Calu3 (cell line): ENCODE data around the gene AP1S1. TPM values are rescaled to one million over a fixed set of nuclear protein-coding genes. Genes with fewer than 3 reads are reported as not detected.

Experiments used
- BruUV-seq: library from RNA; stranded (reverse); fragments of 400-500 nt; replicated peaks from 2 replicates; lab custom pipeline; 2021; lab: Mats Ljungman, UMichigan
- CTCF ChIA-PET: fragments of 300-600 bp; sonication (Branson Sonifier 250); formaldehyde crosslinking; loops from one replicate; lab custom pipeline; 2022; ENCODE audit warnings: antibody characterized with exemption; lab: Charles Lee
- DNase-seq: peaks from one replicate; pipeline ENCODE4 v3.0.0; 2022
- H3K27ac Mint-ChIP-seq: one replicate; pipeline ENCODE4 v1.8.0; 2022; ENCODE audit warnings: mixed read lengths; ENCODE audit not compliant: unreplicated experiment
- H3K27me3 Mint-ChIP-seq: one replicate; pipeline ENCODE4 v1.8.0; 2022; ENCODE audit warnings: mixed read lengths; ENCODE audit not compliant: unreplicated experiment
- H3K36me3 Mint-ChIP-seq: one replicate; pipeline ENCODE4 v1.8.0; 2022; ENCODE audit warnings: mild to moderate bottlenecking, moderate library complexity, mixed read lengths; ENCODE audit not compliant: insufficient read depth, unreplicated experiment
- H3K4me1 Mint-ChIP-seq: one replicate; pipeline ENCODE4 v1.8.0; 2022; ENCODE audit warnings: mild to moderate bottlenecking, low read depth, mixed read lengths; ENCODE audit not compliant: unreplicated experiment
- H3K4me3 Mint-ChIP-seq: one replicate; pipeline ENCODE4 v1.8.0; 2022; ENCODE audit warnings: mild to moderate bottlenecking, low read depth, moderate library complexity, mixed read lengths; ENCODE audit not compliant: unreplicated experiment
- H3K9me3 Mint-ChIP-seq: one replicate; pipeline ENCODE4 v1.8.0; 2022; ENCODE audit warnings: low read depth, mixed read lengths; ENCODE audit not compliant: unreplicated experiment
- intact Hi-C: fragments of 100-400 bp; cut with micrococcal nuclease; formaldehyde crosslinking; loops from one replicate; pipeline ENCODE4 v1.10.0; 2022; ENCODE audit not compliant: unreplicated experiment
- total RNA-seq: library from RNA; stranded (reverse); gene quantifications from 2 replicates; pipeline ENCODE4 v1.2.3, GENCODE V29; 2022
- TF ChIP-seq, protein P1 (sequence below): fragments of 200-600 bp; IDR thresholded peaks from one replicate; pipeline ENCODE4 v1.8.0; 2022; ENCODE audit warnings: antibody characterized with exemption; ENCODE audit not compliant: unreplicated experiment

The AP1S1 gene
- total RNA-seq, 1 experiment from 2014 or later: 45.6 TPM

DNA sequence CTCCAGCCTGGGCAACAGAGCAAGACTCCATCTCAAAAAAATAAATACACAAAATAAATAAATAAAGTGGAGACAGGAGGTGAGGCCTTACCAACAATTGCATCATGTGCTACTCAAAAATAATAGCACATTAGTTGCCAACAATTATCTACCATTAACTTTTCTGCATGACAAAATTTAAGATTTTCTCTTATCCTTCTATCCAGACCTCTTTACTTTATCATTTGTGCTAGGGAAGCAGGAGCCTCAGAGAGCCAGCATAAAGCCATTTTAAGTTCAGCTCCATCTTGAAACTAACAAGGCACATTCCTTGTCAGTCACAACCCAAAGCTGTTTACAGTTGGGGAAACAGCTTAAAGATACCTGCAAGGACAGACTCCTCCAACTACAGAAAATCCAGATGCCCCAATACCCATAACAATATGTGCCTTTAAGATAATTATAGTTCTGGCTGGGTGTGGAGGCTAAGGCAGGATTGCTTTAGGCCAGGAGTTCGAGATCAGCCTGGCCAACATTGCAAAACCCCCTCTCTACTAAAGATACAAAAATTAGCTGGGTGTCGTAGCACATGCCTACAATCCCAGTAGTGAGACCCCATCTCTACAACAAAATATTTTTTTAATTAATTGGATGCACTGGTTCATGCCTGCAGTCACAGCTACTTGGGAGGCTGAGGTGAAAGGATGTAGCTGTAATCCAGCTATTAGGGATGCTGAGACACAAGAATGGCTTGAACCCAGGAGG, 2.2 kb upstream of the AP1S1 start:
- TF ChIP-seq, protein P1, sequence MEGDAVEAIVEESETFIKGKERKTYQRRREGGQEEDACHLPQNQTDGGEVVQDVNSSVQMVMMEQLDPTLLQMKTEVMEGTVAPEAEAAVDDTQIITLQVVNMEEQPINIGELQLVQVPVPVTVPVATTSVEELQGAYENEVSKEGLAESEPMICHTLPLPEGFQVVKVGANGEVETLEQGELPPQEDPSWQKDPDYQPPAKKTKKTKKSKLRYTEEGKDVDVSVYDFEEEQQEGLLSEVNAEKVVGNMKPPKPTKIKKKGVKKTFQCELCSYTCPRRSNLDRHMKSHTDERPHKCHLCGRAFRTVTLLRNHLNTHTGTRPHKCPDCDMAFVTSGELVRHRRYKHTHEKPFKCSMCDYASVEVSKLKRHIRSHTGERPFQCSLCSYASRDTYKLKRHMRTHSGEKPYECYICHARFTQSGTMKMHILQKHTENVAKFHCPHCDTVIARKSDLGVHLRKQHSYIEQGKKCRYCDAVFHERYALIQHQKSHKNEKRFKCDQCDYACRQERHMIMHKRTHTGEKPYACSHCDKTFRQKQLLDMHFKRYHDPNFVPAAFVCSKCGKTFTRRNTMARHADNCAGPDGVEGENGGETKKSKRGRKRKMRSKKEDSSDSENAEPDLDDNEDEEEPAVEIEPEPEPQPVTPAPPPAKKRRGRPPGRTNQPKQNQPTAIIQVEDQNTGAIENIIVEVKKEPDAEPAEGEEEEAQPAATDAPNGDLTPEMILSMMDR: no peak
- peaks cover 7% of the 10 kb centered on the region for H3K4me1 Mint-ChIP-seq

DNA sequence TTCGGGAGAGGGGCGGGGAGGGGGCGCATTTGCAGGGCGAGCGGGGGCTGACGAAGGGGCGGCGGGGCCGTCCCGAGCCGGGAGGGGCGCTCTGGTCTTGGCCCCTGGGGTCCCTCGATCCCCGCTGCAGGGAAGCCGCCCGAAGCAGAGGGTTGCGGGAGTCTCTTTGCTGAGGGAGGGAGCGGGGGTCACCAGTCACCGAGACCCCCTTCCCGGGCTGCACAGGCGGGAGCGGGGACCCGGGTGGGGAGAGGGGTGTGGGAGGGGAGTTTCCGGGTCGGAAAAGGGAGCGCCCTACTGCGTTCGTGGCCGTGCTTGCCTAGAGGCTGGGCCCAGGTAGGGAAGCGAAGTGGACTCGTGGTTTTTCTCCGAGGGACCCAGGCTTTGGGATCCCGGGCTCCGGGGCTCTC, 422 bp downstream of the AP1S1 start:
- TF ChIP-seq, protein P1: no peak
- Mint-ChIP-seq H3K9me3 (no peaks in the 10 kb centered on the region), H3K36me3 (peaks cover 36% of the 10 kb centered on the region), H3K4me1 (peaks cover 7% of the 10 kb centered on the region), H3K4me3 (peak overlapping the region; percentile 58), H3K27me3 (no peaks in the 10 kb centered on the region), H3K27ac (peak overlapping the region; percentile 60)
- DNase-seq: no peak
- no TSS peak for BruUV-seq
- intact Hi-C loops: no loop called here
- CTCF ChIA-PET: no interaction called here

More for the DNA sequence above, 2.2 kb upstream of the AP1S1 start:
- Mint-ChIP-seq H3K36me3 (peaks cover 27% of the 10 kb centered on the region), H3K4me3 (no peak overlapping the region), H3K9me3 (no peaks in the 10 kb centered on the region), H3K27me3 (no peaks in the 10 kb centered on the region), H3K27ac (no peak overlapping the region)
- no TSS peak for BruUV-seq
- CTCF ChIA-PET: no interaction called here
- intact Hi-C loops: no loop called here
- no peak for DNase-seq

DNA sequence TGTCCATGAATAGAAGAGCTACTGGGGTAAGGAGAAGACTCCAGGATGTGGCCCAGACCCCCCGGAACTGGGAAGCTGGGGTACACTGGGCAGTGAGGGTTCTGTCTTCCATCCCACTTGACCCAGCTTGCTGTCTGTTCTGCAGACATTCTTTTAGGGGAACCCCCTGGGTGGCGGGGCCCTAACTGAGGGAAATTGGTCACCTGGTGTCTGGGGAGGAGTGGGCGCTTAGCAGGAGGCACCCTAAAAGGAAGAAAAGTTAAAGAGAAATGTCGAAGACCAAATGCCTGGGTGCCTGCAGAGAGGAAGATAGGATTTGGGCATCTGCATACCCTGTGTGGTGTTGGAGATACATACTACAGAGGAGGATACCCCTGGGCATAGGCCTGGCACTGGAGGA, 1.0 kb downstream of the AP1S1 start:
- Mint-ChIP-seq H3K4me3 (peak overlapping the region; percentile 58), H3K9me3 (no peaks in the 10 kb centered on the region), H3K4me1 (peaks cover 7% of the 10 kb centered on the region), H3K36me3 (peaks cover 41% of the 10 kb centered on the region), H3K27me3 (no peaks in the 10 kb centered on the region), H3K27ac (peak overlapping the region; percentile 28)
- DNase-seq: no peak
- CTCF ChIA-PET: interaction anchor here (0.6 kb wide), 1 partner anchor 318 kb away, joined by 3 read pairs; no protein-coding TSS in a partner anchor
- no TSS peak for BruUV-seq
- intact Hi-C loops: no loop called here
- TF ChIP-seq, protein P1: no peak

DNA sequence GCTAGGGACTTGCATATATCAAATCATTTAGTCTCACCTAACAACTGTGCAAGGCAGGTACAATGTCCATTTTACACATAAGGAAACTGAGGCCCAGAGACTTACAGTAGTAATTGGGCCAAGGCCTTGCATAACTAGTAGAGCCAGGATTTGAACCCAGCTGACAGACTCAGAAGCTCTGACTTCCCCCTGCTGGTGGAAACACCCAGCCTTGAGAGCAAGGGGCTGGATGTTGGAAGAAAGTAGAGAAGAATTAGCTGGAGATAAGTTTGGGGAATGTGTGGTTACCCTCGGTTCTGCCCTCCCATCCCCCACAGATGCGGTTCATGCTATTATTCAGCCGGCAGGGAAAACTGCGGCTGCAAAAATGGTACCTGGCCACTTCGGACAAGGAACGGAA, 2.0 kb downstream of the AP1S1 start:
- intact Hi-C loops: no loop called here
- Mint-ChIP-seq H3K4me1 (peaks cover 7% of the 10 kb centered on the region), H3K36me3 (peaks cover 44% of the 10 kb centered on the region), H3K27me3 (no peaks in the 10 kb centered on the region), H3K9me3 (no peaks in the 10 kb centered on the region), H3K27ac (no peak overlapping the region), H3K4me3 (no peak overlapping the region)
- CTCF ChIA-PET: interaction anchor here (0.8 kb wide), 1 partner anchor 12 kb away, joined by 4 read pairs; no protein-coding TSS in a partner anchor
- BruUV-seq: no TSS peak
- DNase-seq: no peak
- TF ChIP-seq, protein P1: no peak
